ENCODE measurements around the gene MCM8.

DNA sequence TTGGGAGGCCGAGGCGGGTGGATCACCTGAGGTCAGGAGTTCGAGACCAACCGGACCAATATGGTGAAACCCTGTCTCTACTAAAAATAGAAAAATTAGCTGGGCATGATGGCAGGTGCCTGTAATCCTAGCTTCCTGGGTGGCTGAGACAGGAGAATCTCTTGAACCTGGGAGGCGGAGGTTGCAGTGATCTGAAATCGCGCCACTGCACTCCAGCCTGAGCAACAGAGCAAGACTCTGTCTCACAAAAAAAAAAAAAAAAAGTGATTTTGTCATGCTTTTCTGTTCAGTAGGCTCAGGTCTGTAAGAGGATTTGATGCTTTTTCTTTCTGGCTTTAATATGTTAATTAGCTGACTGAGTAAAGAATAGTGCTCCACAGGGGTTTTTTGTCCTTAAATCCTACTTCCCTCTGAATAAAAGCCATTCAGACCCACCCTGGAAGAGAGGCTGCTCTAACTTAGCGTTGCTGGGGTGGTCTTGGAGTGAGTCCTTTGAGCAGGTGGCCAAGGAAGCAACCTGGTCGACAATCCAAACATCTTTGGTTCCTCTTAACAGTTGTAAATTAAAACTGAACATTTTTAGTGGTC lies 19.0 kb downstream of the MCM8 start:
- TF ChIP-seq POLR2A (IDR thresholded peaks at IDR 0.05; ENCODE audit: low read length) (no peak), GATA1 (IDR thresholded peaks at IDR 0.05; ENCODE audit: low read depth, low read length) (no peak)

All from erythroblast (primary cell).